NCI-H1930 (cell line): ENCODE measurements around the gene POLK.
"Not testable (repeated sequence)": the region's sequence is repeated elsewhere in the genome, so short reads cannot be mapped to it uniquely, and the experiment has no call there.

Source experiments
- DNase-seq, 2 experiments: peaks; one replicate each; lab custom pipeline; 2025; lab: John Stamatoyannopoulos, UW

Gene POLK

DNA sequence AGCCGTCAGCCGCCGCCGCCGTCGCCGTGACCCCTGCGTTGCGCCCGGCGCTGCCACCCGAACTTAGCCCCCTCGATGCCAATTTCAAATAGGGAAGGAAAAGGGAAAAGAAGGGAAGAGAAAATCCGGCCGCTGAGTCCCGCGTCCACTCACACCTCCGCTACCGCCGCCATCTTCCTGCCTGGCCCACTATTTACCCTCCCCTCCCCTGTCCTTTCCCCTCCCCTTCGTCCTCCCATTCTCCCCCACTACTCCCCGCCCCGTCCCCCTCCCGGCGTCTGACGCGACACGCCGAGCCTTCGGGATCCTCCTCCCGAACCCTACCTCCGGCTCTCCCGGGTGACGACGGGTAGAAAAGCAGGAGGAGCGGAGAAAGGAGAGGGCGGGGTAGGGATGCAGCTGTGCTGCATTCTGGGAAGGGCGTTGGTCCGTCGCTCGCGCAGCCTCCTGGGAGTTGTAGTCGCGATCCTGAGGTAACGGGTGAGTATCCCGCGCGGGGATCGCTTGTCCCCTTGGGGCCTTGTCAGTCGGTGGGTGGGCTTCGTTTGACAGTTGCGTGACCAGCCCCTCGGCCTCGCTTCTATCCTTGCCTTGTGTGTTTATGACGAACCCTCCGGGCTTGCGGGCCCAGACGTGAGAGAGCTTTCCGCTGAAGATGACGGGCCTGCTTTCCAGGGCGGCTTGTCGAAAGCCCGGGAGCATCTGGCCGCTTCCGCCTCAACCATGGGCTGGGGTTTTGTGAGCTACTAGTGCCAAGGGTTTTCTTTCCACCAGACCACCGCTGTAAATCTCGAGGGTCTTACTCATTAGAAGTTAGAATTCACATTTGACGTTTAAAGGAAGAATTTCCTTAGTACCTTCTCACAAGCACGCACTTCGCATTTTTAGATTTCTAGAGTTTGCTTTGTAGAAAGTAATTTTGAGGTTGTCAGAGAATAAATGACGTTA is at the start of gene POLK, which contains the start of gene CERT1:
Gene POLK, plus strand, starts transcription at position 457 of the 948 bp plus-strand sequence.
Gene CERT1, minus strand, starts transcription at position 195 of the 948 bp plus-strand sequence. CDS start 422 bp downstream, outside the sequence.
- peak; percentile 88 to 91 for DNase-seq

DNA sequence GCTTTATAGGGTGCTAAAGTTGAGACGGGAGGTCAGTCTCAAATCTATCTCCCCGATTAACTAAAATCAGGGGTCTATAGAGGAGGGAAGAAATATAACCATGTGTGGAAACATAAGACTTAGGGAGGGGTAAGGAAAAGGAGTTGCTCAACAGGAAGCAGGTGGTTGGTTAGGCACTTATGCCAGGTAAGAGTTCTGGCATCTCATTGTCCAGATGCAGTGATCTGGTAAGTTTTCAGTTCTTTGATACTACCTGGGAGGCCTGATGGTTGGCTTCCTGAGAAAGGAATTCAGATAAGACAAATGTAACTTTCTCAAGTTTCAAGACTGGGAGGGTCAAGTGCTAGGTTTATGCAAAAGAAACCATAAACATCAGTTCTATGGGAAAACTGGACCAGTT is 48.0 kb upstream of the POLK start:
- no peak for DNase-seq

DNA sequence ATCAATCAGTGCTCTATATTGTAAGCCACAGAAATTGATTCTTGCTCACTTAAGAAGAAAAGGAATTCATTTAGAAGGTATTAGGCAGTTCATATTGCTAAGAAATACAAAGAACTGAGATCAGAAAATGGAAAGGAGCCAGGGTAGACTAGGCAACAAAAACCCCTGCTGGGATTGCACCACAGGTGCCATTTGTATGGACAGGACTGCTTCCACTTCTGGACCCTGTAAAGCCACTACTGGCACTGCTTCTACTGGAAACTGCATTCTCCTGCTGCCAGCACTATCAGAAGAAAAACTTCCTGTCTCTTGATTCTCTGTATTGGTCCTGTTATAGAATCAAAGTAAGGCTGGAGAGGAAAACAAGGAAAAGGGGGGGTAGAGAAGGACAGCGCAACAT is 46.2 kb upstream of the POLK start:
- DNase-seq: no peak

DNA sequence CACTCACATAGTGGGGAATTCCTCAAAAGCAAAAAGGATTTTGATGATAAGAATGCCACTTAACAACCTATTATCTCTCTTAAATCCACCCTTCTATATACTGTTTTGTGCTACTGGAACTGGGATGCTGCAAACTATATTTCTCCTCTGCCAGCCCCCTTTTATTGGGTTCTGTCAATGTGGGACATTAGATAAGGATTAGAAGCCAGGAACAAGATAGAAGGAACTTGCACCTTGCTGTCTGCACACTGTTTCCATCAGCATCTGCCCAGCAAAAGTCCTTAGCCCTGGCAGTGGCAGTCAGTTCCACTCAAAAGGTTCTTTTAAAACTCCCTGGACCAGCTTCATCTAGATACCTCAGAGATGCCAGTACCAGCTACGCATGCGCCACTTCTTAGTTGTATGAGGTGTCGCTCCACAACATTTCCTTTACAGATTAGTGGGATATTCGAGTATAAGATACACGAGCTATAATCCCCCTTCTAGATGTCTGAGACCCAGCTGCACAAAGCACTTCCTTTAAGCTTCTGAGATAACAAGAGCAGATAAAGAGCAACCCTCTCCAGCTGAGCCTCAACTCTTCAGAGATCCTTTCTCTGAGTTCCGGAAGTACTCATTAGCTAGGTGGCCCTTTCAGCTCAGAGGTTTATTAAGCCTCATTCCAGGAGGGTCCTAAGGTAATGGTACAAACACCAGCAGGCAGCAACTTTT is 45.5 kb upstream of the POLK start:
- DNase-seq: no peak

- DNase-seq: no peak
Observed at GRCh38 chr5:75468593-75468992, 43.1 kb upstream of the POLK start.

DNA sequence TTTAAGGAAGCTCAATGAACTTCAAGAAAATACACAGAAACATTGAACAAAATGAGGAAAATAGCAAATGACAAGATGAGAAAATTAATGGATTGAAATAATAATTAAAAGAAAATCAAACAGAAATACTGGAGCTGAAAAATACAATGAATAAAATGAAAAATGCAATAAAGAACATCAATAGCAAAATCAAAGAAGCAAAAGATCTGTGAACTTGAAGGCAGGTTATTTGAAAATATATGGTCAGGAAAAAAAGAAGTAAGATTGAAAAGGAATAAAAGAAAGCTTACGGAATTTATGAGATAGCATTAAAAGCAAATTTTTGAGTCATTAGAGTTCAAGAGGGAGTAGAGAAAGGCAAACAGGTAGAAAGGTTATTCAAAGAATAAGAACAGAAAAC is 42.7 kb upstream of the POLK start:
- no peak for DNase-seq

- DNase-seq: no peak
Observed at GRCh38 chr5:75471193-75471592, 40.5 kb upstream of the POLK start.

DNA sequence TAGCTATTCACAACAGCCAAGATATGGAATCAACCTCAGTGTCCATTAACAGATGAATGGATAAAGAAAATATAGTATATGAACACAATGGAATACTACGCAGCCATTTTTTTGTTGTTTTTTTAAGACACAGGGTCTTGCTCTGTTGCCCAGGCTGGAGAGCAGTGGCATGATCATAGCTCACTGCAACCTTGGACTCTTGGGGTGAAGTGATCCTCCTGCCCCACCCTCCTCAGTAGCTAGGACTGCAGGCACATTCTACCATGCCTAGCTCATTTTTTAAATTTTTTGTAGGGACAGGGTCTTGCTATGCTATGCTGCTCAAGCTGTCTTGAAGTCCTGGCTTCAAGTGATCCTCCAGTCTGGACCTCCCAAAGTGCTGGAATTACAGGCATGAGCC is 38.7 kb upstream of the POLK start:
- no peak for DNase-seq

DNA sequence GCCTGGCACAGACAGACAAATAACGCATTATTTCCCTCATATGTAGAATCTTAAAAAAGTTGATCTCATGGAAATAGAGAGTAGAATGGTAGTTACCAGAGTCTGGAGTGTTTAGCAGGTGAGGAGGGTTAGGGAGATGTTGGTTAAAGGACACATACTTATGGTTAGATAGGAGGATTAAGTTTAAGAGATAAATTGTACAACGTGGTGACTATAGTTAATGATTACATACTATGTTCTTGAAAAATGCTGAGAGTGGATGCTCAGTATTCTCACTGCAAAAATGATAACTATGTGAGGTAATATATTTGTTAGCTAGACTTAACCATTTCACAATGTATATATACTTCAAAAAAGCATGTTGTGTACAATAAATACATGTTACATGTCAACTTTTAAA is 38.2 kb upstream of the POLK start:
- no peak for DNase-seq

DNA sequence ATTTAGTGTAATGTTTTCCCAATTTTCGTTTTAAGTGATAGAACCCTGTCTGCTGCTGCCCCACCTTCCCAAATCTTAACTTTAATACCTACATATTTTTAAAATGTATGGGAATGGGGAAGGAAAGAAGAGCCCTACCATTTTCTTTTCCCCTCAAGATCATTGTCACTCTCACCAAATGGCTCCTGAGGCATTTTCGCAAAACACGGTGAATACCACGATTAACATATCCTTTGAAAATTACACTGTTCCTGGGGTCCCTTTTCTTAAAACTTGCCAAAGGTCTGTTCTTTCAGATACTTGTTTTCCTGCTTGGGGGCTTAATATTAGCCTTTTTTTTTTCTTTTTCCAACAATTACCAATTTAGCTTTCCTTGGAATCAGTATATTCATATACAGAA is 36.3 kb upstream of the POLK start:
- no peak for DNase-seq

DNA sequence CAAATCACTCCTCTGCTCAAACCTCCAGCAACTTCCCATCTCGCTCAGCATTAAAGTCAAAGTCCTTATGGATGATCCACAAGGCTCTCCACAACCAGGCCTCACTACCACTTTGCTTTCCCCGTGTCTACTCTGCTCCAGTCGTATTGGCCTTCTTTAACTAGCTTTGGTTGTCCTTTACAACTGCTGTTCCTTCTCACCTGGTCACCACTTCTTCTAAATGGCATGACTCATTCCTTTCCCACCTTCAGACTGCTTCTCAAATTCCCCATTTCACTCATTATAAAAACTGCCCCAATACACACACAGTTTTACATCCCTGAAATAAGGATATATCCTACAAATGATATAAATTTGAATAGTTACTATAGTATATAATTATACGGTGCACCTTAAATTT is 30.7 kb upstream of the POLK start:
- DNase-seq: no peak

GRCh38 chr5:75482482-75482881 is 29.2 kb upstream of the POLK start:
- DNase-seq: no peak

DNA sequence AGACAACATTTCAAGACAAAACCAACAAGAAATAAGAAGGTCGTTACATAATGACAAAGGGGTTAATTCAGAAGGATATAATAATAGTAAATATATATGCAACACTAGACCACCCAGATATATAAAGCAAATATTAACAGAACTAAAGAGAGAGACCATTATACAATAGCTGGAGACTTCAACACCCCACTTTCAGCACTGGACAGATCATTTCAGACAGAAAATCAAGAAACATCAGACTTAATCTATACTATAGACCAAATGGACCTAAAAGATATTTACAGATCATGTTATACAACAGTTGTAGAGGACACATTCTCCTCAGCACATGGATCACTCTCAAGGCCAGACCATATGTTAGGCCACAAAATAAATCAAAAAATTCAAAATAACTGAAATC is 27.1 kb upstream of the POLK start:
- DNase-seq: no peak

GRCh38 chr5:75489847-75490246 is 21.8 kb upstream of the POLK start:
- not testable (repeated sequence) for DNase-seq

- no peak for DNase-seq
Observed at GRCh38 chr5:75491621-75492020, 20.1 kb upstream of the POLK start.

DNA sequence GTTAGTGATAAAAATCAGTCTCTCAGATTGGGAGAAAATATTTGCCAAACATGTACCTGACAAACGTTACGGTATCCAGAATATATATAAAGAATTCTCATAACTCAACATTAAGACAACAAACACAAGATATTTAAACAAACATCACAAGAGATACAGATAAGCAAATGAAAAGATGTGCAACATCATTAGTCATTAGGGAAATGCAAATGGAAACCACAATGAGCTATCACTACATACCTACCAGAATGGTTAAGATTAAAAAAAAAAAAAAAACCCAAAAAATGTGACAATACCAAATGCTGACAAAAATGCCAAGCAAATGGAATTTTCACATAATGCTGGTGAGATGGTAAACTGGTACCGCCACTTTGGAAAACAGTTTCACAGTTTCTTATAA is 15.7 kb upstream of the POLK start:
- no peak for DNase-seq

- DNase-seq: no peak
Observed at GRCh38 chr5:75498208-75498777, 13.4 kb upstream of the POLK start.

GRCh38 chr5:75498875-75499274 is 12.8 kb upstream of the POLK start:
- not testable (repeated sequence) for DNase-seq

- not testable (repeated sequence) for DNase-seq
Observed at GRCh38 chr5:75505112-75505511, 6.6 kb upstream of the POLK start.

DNA sequence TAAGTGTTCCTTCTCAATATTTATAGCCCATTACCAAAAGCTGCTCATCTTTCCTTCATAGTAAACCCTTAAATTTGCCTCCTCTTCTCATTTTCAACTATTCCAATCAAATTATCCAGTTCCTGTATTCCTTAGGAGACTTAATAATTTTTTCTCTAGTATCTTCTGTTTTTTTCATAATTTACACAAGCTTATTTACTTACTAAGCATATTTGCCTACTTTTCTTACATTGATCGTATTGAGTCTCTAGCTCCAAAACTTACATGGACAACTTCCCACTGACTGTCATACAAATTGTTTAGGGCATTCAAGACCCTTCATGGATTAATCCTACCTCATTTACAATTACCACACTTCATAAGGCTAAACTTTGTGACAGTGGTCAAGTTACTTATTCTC is 3.9 kb upstream of the POLK start:
- DNase-seq: no peak

GRCh38 chr5:75509546-75509945 is 2.1 kb upstream of the POLK start:
- DNase-seq: no peak

DNA sequence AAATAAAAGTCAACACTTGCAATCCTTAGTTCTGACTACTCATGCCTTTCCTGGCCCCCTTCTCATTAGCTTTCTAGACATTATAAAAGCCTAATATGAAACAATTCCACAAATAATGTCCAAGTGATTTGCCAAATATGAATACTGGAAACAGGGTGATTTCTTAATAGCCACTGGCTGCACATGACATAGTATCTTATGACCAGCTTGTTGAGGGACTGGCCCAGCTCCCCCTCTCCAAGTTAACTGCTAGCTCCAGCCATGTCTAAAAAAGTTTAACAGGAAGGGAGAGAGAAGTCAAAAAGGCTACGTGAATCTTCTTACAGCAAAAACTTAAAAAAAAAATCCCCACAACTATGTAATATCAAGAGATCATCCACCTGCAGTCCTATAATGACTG is 1.7 kb upstream of the POLK start:
- no peak for DNase-seq

DNA sequence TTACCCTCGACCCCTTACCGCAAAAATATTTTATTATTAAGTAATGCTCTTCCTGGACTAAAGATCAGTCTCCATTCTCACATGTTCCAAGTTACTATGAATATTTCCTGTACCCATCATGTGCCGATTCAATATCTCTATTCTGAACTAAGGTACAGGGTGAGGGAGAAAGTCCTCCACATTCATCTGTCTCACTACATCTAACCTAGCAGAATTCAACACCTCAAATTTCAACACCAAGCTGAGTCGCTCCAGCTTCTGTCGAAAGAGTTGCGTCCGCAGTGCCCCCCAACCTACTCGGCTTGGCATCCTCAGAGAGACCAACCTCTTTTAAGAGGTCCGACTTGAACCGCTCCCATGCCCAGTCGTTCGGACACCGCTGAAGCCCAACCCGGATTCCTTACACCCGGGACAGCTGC is 1.3 kb upstream of the POLK start:
- no peak for DNase-seq
